ENCODE data around the gene PPARD. TPM values are rescaled to one million over a fixed set of nuclear protein-coding genes. Genes with fewer than 3 reads are reported as not detected.

Gene PPARD
- total RNA-seq, 1 experiment from 2014 or later = 13.8 TPM

- DNase-seq (ENCODE audit: low spot score) = peak; percentile 49
- ChIA-PET CTCF (interaction anchor here (0.6 kb wide), 1 partner anchor 10 kb away, joined by 4 read pairs; no protein-coding TSS in a partner anchor), POLR2A (ENCODE audit: low non-redundant PET) (no interaction called here)
- H3K27me3 ChIP-seq (replicated peaks; ENCODE audit: insufficient read depth, low read depth, low read length, poor library complexity) = no peaks in the 10 kb centered on the region
- H3K4me3 ChIP-seq (ENCODE audit: low read depth, low read length, poor library complexity, severe bottlenecking) = no peak overlapping the region
- intact Hi-C loops (cut with micrococcal nuclease; ENCODE audit: unreplicated experiment) = no loop called here
- H3K4me1 ChIP-seq (ENCODE audit: insufficient read depth, low read length, poor library complexity, severe bottlenecking) = no peaks in the 10 kb centered on the region
- no peaks in the 10 kb centered on the region for H3K36me3 ChIP-seq (ENCODE audit: insufficient read depth, low read length, poor library complexity, severe bottlenecking)
- H3K27ac ChIP-seq (ENCODE audit: low read depth, low read length, poor library complexity, severe bottlenecking) = peak overlapping the region; percentile 37
- no peak for TF ChIP-seq EZH2 (IDR thresholded peaks at IDR 0.05; ENCODE audit: borderline replicate concordance, low read depth, low read length, poor library complexity, severe bottlenecking)
- no peak for TF ChIP-seq CTCF (conservative IDR thresholded peaks at IDR 0.05; ENCODE audit: low read depth, low read length)
- H3K9me3 ChIP-seq (ENCODE audit: low read depth, low read length, poor library complexity, severe bottlenecking) = no peaks in the 10 kb centered on the region
- BruUV-seq (replicated peaks) = no TSS peak
Measured at GRCh38 chr6:35425284-35425683, 82.9 kb downstream of the PPARD start.

DNA sequence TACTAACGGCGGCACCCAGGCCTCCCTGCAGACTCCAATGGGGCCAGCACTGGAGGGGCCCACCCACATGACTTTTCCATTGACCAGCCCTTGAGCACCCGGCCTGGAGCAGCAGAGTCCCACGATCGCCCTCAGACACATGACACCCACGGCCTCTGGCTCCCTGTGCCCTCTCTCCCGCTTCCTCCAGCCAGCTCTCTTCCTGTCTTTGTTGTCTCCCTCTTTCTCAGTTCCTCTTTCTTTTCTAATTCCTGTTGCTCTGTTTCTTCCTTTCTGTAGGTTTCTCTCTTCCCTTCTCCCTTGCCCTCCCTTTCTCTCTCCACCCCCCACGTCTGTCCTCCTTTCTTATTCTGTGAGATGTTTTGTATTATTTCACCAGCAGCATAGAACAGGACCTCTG, 83.7 kb downstream of the PPARD start:
- Histone ChIP-seq H3K27ac (ENCODE audit: low read depth, low read length, poor library complexity, severe bottlenecking) (no peak overlapping the region), H3K4me1 (ENCODE audit: insufficient read depth, low read length, poor library complexity, severe bottlenecking) (no peaks in the 10 kb centered on the region), H3K9me3 (ENCODE audit: low read depth, low read length, poor library complexity, severe bottlenecking) (no peaks in the 10 kb centered on the region), H3K36me3 (ENCODE audit: insufficient read depth, low read length, poor library complexity, severe bottlenecking) (no peaks in the 10 kb centered on the region), H3K4me3 (ENCODE audit: low read depth, low read length, poor library complexity, severe bottlenecking) (no peak overlapping the region), H3K27me3 (replicated peaks; ENCODE audit: insufficient read depth, low read depth, low read length, poor library complexity) (no peaks in the 10 kb centered on the region)
- TF ChIP-seq CTCF (conservative IDR thresholded peaks at IDR 0.05; ENCODE audit: low read depth, low read length) (no peak), EZH2 (IDR thresholded peaks at IDR 0.05; ENCODE audit: borderline replicate concordance, low read depth, low read length, poor library complexity, severe bottlenecking) (no peak)
- ChIA-PET POLR2A (ENCODE audit: low non-redundant PET) (no interaction called here), CTCF (no interaction called here)
- no TSS peak for BruUV-seq (replicated peaks)
- intact Hi-C loops (cut with micrococcal nuclease; ENCODE audit: unreplicated experiment) = no loop called here
- DNase-seq (ENCODE audit: low spot score) = no peak

GRCh38 chr6:35427435-35427834, 85.1 kb downstream of the PPARD start:
- no peaks in the 10 kb centered on the region for H3K9me3 ChIP-seq (ENCODE audit: low read depth, low read length, poor library complexity, severe bottlenecking)
- H3K27ac ChIP-seq (ENCODE audit: low read depth, low read length, poor library complexity, severe bottlenecking) = no peak overlapping the region
- H3K36me3 ChIP-seq (ENCODE audit: insufficient read depth, low read length, poor library complexity, severe bottlenecking) = no peaks in the 10 kb centered on the region
- H3K27me3 ChIP-seq (replicated peaks; ENCODE audit: insufficient read depth, low read depth, low read length, poor library complexity) = no peaks in the 10 kb centered on the region
- CTCF ChIA-PET = no interaction called here
- BruUV-seq (replicated peaks) = no TSS peak
- intact Hi-C loops (cut with micrococcal nuclease; ENCODE audit: unreplicated experiment) = no loop called here
- no peak overlapping the region for H3K4me3 ChIP-seq (ENCODE audit: low read depth, low read length, poor library complexity, severe bottlenecking)
- DNase-seq (ENCODE audit: low spot score) = no peak
- POLR2A ChIA-PET (ENCODE audit: low non-redundant PET) = no interaction called here
- H3K4me1 ChIP-seq (ENCODE audit: insufficient read depth, low read length, poor library complexity, severe bottlenecking) = no peaks in the 10 kb centered on the region
- TF ChIP-seq CTCF (conservative IDR thresholded peaks at IDR 0.05; ENCODE audit: low read depth, low read length) (no peak), EZH2 (IDR thresholded peaks at IDR 0.05; ENCODE audit: borderline replicate concordance, low read depth, low read length, poor library complexity, severe bottlenecking) (no peak)

Measured in A673 (cell line).